GM18517 (cell line): ENCODE measurements around the gene SLC12A8.

ENCODE experiments used
- ATAC-seq: cut with Tn5 transposase; IDR thresholded peaks from one replicate; pipeline ENCODE4 v1.9.1; 2021; ENCODE audit warnings: mild to moderate bottlenecking, moderate library complexity; ENCODE audit not compliant: unreplicated experiment

Gene SLC12A8

GRCh38 chr3:125080077-125080476, 132.5 kb downstream of the SLC12A8 start:
- ATAC-seq, result no peak

- no peak for ATAC-seq
Observed at GRCh38 chr3:125079675-125080045, 132.9 kb downstream of the SLC12A8 start.

- no peak for ATAC-seq
Observed at GRCh38 chr3:125078951-125079674, 133.4 kb downstream of the SLC12A8 start.

- no peak for ATAC-seq
Observed at GRCh38 chr3:125077864-125078263, 134.7 kb downstream of the SLC12A8 start.

GRCh38 chr3:125076464-125076863, 136.1 kb downstream of the SLC12A8 start:
- no peak for ATAC-seq

- ATAC-seq, result no peak
Observed at GRCh38 chr3:125075738-125076137, 136.8 kb downstream of the SLC12A8 start.

GRCh38 chr3:125073390-125073905, 139.1 kb downstream of the SLC12A8 start:
- ATAC-seq, result no peak

- ATAC-seq, result no peak
Observed at GRCh38 chr3:125072749-125073389, 139.7 kb downstream of the SLC12A8 start.

GRCh38 chr3:125072301-125072700, 140.2 kb downstream of the SLC12A8 start:
- no peak for ATAC-seq

GRCh38 chr3:125069968-125070745, 142.4 kb downstream of the SLC12A8 start:
- no peak for ATAC-seq

GRCh38 chr3:125069452-125069851, 143.1 kb downstream of the SLC12A8 start:
- no peak for ATAC-seq

GRCh38 chr3:125068265-125068664, 144.3 kb downstream of the SLC12A8 start:
- no peak for ATAC-seq

- ATAC-seq, result no peak
Observed at GRCh38 chr3:125067225-125067624, 145.3 kb downstream of the SLC12A8 start.

GRCh38 chr3:125062904-125063618, 149.5 kb downstream of the SLC12A8 start:
- ATAC-seq, result no peak

GRCh38 chr3:125061646-125062045, 150.9 kb downstream of the SLC12A8 start:
- ATAC-seq, result no peak

GRCh38 chr3:125061170-125061569, 151.4 kb downstream of the SLC12A8 start:
- no peak for ATAC-seq

- no peak for ATAC-seq
Observed at GRCh38 chr3:125059488-125060245, 152.9 kb downstream of the SLC12A8 start.

- ATAC-seq, result no peak
Observed at GRCh38 chr3:125058959-125059358, 153.6 kb downstream of the SLC12A8 start.

GRCh38 chr3:125058529-125058928, 154.0 kb downstream of the SLC12A8 start:
- ATAC-seq, result no peak

GRCh38 chr3:125057186-125057850, 155.2 kb downstream of the SLC12A8 start:
- no peak for ATAC-seq
